GM18519 (cell line): Measurements from ENCODE around the gene AKNA.

Source experiments
- ATAC-seq: cut with Tn5 transposase; IDR thresholded peaks from one replicate; pipeline ENCODE4 v1.9.1; 2021; ENCODE audit warnings: mild to moderate bottlenecking, moderate library complexity; ENCODE audit not compliant: unreplicated experiment, low FRiP score

Gene AKNA

DNA sequence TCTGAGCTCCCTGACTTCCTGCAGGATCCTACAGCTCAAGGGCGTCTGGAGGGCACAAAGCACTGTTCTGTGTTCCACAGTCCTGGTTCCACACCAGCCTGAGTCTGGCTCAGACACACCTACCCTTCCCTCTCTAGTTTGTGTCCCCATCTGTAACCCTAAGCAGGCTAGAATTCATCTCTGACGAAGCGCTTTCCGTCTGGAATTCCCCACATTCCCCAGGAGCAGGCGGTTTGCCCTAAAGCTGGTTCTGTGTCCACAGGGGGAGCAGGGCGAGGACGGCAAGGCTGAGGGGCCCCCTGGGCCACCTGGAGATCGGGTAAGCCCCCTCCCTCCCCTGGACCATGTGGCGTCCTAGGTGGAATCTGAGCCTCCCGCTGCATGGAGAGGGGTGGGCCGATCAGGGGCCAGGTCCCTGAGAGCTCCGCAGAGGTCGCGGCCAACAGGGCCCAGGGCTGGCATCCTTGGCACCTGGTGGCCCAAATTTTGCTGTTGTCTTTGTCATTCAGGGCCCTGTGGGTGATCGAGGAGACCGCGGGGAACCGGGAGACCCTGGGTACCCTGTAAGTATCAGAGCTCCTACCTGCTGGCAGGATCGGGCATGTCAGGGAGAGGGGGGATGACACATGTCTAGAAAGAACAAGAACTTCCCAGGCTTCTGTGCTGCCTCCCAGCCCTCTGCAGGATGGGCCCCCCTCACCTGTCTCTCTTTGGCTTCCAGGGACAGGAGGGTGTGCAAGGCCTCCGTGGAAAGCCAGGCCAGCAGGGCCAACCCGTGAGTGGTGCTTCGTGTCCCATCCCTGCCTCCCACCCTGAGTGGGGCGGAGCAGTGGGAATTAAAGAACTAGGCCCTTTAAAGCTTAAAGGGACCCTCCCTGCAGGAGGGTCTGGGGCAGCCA is 99.3 kb downstream of the AKNA start:
- ATAC-seq, result no peak

DNA sequence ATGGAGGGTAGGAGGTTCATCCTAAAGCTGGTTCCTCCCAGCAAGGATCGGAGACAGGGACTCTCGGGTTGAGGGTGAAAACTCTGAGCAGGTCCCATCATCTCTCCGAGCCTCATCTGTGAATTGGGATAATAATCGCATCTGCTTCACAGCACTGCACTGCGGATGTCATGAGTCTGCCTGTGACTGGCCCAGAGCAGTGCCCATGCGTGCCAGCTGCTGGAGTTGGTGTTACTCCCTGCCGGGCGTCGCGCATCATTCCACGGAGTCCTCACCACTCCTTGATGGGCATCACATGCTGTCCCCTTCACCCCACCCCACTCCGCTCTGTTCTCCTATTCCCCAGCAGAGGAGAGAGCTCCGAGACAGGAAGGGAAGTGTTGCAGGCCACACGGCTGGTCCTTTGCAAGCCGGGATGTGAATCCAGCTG is 100.0 kb downstream of the AKNA start:
- no peak for ATAC-seq

DNA sequence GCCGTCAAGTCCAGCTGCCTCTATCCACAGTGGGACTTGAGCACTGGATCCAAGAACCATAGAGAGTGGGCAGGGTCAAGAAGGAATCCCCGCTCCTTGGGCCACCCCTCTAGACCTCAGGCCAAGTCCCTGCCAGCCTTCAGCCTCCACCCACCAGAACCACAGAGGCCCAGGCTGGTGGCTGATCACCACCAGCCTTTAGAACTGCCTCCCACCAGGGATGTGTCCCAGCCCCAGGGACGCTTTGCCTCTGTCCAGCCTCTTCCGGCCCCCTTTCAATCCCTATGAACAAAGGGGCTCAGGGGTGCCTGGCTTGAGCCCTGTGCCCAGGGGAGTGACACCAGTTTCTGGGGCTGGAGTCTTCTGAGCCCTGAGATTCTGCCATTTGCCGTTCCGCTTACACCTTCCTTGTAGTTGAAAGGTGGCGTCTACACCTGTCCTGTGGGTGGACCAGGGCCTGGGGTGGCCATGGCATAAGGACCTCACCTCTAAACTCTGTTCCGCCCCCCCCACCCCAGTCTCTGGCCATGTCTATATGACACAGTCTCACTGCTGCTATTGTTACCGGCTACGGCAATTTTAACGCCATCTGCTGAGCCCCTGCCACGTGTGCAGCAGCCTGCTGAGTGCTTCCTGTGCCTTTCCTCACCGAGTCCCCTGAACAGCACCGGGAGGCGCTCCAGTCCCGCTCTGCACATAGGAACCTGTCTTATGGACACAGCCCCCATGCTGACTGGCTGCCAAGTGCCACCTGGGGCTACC is 100.6 kb downstream of the AKNA start:
- no peak for ATAC-seq

DNA sequence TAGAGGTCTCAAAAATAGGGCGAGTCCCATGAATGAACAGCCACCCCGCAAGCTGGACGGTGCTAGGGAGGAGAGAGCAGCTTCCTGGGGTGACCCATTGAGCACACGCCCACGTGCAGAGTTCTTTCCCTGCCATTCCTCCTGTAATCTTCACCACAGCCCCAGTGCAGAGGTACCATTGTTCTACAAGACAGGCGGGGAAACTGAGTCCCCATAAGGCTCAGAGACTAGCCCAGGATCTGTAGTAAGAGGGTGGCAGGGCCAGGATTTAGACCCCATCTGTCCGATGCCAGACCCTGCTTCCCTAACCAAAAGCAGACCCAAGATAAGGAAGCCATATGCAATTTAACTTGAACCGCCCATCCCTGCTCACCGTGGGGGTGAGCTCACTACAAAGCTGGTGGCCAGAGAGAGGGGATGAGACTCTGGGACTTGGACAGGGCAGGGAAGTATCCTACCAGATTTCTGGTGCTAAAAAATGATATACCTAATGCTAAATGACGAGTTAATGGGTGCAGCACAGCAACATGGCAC is 101.6 kb downstream of the AKNA start:
- ATAC-seq, result no peak

DNA sequence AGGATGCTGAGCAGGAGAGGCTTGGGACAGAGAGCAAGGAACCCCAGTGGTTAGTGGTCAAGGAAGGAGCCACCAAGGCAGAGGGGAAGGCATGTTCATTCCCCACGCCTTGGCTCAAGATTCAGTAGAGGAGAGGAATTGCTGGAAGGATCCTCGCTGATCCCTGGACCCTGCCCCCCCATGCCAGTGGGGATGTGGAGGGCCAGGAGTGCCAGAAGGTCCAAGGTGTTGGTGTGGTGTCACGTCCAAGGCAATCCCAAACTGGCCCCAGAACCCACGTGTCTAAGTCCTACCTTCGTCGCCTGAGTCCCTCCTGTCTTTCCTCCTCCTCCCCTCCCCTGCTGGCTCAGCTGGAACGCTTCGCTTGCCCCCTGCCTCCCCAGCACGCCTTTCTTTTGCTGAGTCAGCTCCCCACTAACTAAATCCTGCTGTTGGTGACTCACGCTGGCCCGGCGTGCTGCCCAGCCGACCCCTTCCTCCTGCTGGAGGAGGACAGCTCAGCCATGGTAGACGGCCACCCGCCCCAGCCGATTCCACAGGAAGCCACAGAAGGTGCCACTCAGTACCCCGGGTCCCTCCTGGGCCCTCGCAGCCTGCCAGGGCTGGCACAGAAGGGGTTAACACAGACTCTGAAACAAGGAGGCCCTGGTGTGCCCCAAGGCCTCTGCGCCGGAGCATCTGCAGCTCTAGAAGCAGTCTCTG is 102.5 kb downstream of the AKNA start:
- no peak for ATAC-seq

DNA sequence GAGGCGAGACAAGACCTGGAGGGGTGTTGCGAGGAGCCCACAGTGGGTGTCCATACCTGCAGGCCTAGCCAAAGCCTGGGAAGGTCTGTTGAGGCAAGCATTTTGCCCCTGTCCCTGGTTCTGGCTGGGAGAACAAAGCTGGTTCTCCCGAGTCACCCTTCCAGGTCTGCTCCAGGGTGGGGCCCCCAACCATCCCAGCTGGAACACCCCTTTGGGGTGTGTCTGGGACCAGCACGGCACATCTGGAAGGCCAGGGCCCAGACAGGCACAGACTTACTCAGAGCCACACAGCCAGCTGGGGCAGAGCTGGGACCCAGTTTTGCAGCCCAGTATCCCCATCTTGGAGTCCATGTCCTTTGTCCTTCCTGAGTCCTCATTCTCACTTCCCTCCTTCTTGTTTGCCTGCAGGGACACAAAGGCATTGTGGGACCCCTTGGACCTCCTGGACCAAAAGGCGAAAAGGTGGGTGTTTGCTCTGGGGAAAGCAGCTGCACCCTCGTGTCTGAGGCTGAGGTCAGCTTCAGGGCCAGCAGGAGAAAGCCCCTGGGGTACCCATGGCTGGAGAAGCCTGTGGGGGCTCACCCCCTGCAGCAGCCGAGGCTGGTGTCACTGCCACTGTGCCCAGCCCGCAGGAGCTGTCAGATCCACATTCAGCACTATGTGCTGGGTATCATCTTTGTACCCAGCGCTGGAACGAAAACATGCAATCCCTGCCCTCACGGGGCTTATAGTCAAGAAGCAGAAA is 103.3 kb downstream of the AKNA start:
- no peak for ATAC-seq
